Esophagus squamous epithelium (tissue), 4 donors: ENCODE measurements around the gene SDHC.

ENCODE experiments used
- CTCF ChIP-seq, 6 experiments: fragments of 450-650 bp in 4 of 6; fragments of 200-600 bp in 2 of 6; sonication (generic) in 2 of 6; IDR thresholded peaks; one replicate each; pipeline ENCODE4 v1.5.1; 2016 to 2019; ENCODE audit warnings: antibody characterized with exemption in 6 of 6, mild to moderate bottlenecking in 4 of 6, moderate library complexity in 4 of 6
- POLR2A ChIP-seq, 4 donors: fragments of 450-650 bp; IDR thresholded peaks; one replicate each; pipeline ENCODE4 v1.6.1; 2017; ENCODE audit warnings: antibody characterized with exemption in 4 of 4, mild to moderate bottlenecking in 4 of 4, moderate library complexity in 3 of 4

GRCh38 chr1:161408429-161409052 is 94.4 kb downstream of the SDHC start:
- TF ChIP-seq POLR2A (IDR thresholded peaks at IDR 0.05) (no peak), CTCF (IDR thresholded peaks at IDR 0.05) (no peak)
